HepG2 (cell line): ENCODE results near the gene TTC6. TPM values are rescaled to one million over a fixed set of nuclear protein-coding genes. Genes with fewer than 3 reads are reported as not detected.

Experiments used
- AKAP8 ChIP-seq: sonication (generic); formaldehyde crosslinking; IDR thresholded peaks from 2 replicates; pipeline ENCODE4 v1.5.1; 2020; ENCODE audit warnings: mild to moderate bottlenecking, missing genetic modification reagents
- POGZ ChIP-seq: sonication (generic); formaldehyde crosslinking; IDR thresholded peaks from 2 replicates; pipeline ENCODE4 v1.4.0; 2020; ENCODE audit warnings: mild to moderate bottlenecking, missing genetic modification reagents
- POLR2A ChIP-seq, 2 experiments: IDR thresholded peaks; 2 replicates each; pipeline ENCODE4 v1.6.1; 2011; ENCODE audit warnings: low read depth in 2 of 2, low read length in 2 of 2, mild to moderate bottlenecking in 1 of 2, moderate library complexity in 1 of 2; ENCODE audit not compliant: insufficient read depth in 1 of 2
- ZKSCAN8 ChIP-seq: IDR thresholded peaks from 2 replicates; pipeline ENCODE4 v1.6.1; 2016; ENCODE audit warnings: borderline replicate concordance, missing genetic modification reagents, missing compliant biosample characterization
- ZNF260 ChIP-seq: sonication (generic); formaldehyde crosslinking; IDR thresholded peaks from 2 replicates; pipeline ENCODE4 v1.4.0; 2020; ENCODE audit warnings: missing genetic modification reagents, low read depth, mild to moderate bottlenecking, borderline replicate concordance
- ZNF883 ChIP-seq: sonication (generic); formaldehyde crosslinking; IDR thresholded peaks from 2 replicates; pipeline ENCODE4 v1.5.1; 2020; ENCODE audit warnings: mild to moderate bottlenecking, missing genetic modification reagents; ENCODE audit errors: not compliant biosample characterization
- polyA plus RNA-seq, 8 experiments: library from polyadenylated mRNA; depleted of rRNA in 3 of 8; stranded (reverse) in 7 of 8; unstranded in 1 of 8; fragments of >200 nt; fragmentation: Illumina TruSeq in 4 of 8; extraction: Trizol in 4 of 8; gene quantifications; 2 replicates each; pipeline versions ENCODE4 v1.2.1 to v1.2.3, GENCODE V29; 2011 to 2016; ENCODE audit warnings: low read depth in 4 of 8, missing spikeins in 1 of 8, mixed read lengths in 1 of 8; ENCODE audit not compliant: insufficient read depth in 1 of 8
- total RNA-seq, 5 experiments: library from RNA; depleted of rRNA; stranded (reverse); fragments of >200 nt; fragmentation: Illumina TruSeq; extraction: Trizol; gene quantifications; 2 replicates each; pipeline ENCODE4 v1.2.3, GENCODE V29; 2016; ENCODE audit warnings: low read depth in 1 of 5
- TF ChIP-seq, protein P1 (sequence below): sonication (generic); formaldehyde crosslinking; IDR thresholded peaks from 2 replicates; pipeline ENCODE4 v1.4.0; 2020; ENCODE audit warnings: missing genetic modification reagents, mild to moderate bottlenecking, borderline replicate concordance
- TF ChIP-seq, protein P2 (sequence below): IDR thresholded peaks from 2 replicates; pipeline ENCODE4 v1.6.1; 2016; ENCODE audit warnings: low read depth
- TF ChIP-seq, protein P3 (sequence below): sonication (generic); formaldehyde crosslinking; IDR thresholded peaks from 2 replicates; pipeline ENCODE4 v1.9.0; 2022; ENCODE audit warnings: missing genetic modification reagents, mild to moderate bottlenecking, borderline replicate concordance
- TF ChIP-seq, protein P4 (sequence below): sonication (generic); formaldehyde crosslinking; IDR thresholded peaks from 2 replicates; pipeline ENCODE4 v1.5.1; 2020; ENCODE audit warnings: mild to moderate bottlenecking, missing genetic modification reagents, moderate library complexity

The TTC6 gene
- total and polyA plus RNA-seq, 2 of the 13 experiments (the other 11 are each of a cell fraction or from before 2014, with no cell fraction given): 9.3 to 27.4 TPM

DNA sequence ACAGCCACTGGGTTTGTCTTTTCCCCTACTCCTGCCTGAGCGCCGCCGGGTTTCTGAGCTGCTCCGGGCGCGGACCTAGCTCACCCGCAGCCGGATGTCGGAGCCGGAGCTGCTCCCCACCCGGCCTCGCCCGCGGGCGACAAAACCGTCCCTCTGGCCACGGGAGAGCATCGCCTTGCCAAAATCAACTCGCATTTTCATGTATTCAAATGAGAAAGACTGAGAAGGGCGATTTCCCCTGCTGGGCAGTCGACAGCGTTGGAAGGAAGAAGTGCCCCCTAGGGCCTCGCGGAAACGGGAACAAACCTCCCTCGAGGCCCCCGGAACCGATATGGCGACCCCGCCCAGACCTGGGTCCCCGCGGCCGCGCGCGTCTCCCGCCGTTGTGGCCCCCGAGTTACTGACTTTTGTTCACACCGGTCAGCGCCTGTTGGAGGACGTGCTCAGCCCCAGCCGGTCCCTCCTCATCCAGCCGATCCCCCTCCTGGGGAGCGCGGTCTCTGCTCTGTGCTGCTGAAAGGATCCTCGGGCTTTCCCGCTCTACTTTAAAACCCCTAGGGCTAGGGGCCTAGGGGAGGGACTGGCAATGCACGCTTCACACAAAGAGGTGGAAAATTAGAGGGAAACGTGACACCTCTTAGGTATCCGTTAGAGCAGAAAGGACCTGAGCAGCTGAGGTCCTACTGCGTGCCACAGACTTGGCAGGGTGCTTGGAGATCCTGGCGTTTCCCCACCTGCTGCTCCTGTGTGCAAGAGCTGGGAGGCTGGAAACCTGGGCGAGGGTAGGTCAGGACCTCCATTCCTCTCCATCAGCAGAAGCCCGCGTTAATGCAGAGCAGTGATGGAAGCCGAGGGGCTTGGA is 4.3 kb downstream of the TTC6 start (continued):
- TF ChIP-seq POLR2A (IDR thresholded peaks at IDR 0.05; ENCODE audit: insufficient read depth in 1 of 2, low read depth in 2 of 2, low read length in 2 of 2): 0 out of 4 replicates have a peak, but pooled peaks of 1 of the 2 experiments have one; percentile 24
- 0 out of 2 replicates have a peak, but pooled peaks have one; percentile 43 for TF ChIP-seq POGZ (CRISPR knock-in tag)
- TF ChIP-seq ZNF883: peak; percentile 68
- TF ChIP-seq, protein P1, sequence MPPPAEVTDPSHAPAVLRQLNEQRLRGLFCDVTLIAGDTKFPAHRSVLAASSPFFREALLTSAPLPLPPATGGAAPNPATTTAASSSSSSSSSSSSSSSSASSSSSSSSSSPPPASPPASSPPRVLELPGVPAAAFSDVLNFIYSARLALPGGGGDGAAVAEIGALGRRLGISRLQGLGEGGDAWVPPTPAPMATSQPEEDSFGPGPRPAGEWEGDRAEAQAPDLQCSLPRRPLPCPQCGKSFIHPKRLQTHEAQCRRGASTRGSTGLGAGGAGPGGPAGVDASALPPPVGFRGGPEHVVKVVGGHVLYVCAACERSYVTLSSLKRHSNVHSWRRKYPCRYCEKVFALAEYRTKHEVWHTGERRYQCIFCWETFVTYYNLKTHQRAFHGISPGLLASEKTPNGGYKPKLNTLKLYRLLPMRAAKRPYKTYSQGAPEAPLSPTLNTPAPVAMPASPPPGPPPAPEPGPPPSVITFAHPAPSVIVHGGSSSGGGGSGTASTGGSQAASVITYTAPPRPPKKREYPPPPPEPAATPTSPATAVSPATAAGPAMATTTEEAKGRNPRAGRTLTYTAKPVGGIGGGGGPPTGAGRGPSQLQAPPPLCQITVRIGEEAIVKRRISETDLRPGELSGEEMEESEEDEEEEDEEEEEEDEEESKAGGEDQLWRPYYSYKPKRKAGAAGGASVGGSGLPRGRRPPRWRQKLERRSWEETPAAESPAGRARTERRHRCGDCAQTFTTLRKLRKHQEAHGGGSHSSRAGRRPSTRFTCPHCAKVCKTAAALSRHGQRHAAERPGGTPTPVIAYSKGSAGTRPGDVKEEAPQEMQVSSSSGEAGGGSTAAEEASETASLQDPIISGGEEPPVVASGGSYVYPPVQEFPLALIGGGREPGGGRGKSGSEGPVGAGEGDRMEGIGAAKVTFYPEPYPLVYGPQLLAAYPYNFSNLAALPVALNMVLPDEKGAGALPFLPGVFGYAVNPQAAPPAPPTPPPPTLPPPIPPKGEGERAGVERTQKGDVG: peak; percentile 20; the same call in 1 of the 2 replicates
- TF ChIP-seq AKAP8 (CRISPR knock-in tag): 0 out of 2 replicates have a peak, but pooled peaks have one; percentile 24
- TF ChIP-seq, protein P2, sequence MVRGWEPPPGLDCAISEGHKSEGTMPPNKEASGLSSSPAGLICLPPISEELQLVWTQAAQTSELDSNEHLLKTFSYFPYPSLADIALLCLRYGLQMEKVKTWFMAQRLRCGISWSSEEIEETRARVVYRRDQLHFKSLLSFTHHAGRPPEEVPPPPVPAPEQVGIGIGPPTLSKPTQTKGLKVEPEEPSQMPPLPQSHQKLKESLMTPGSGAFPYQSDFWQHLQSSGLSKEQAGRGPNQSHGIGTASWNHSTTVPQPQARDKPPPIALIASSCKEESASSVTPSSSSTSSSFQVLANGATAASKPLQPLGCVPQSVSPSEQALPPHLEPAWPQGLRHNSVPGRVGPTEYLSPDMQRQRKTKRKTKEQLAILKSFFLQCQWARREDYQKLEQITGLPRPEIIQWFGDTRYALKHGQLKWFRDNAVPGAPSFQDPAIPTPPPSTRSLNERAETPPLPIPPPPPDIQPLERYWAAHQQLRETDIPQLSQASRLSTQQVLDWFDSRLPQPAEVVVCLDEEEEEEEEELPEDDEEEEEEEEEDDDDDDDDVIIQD: peak; percentile 21; the same call in 1 of the 2 replicates
- TF ChIP-seq ZKSCAN8: no peak
- TF ChIP-seq, protein P3, sequence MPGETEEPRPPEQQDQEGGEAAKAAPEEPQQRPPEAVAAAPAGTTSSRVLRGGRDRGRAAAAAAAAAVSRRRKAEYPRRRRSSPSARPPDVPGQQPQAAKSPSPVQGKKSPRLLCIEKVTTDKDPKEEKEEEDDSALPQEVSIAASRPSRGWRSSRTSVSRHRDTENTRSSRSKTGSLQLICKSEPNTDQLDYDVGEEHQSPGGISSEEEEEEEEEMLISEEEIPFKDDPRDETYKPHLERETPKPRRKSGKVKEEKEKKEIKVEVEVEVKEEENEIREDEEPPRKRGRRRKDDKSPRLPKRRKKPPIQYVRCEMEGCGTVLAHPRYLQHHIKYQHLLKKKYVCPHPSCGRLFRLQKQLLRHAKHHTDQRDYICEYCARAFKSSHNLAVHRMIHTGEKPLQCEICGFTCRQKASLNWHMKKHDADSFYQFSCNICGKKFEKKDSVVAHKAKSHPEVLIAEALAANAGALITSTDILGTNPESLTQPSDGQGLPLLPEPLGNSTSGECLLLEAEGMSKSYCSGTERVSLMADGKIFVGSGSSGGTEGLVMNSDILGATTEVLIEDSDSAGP: peak; percentile 15; the same call in 1 of the 2 replicates
- TF ChIP-seq, protein P4, sequence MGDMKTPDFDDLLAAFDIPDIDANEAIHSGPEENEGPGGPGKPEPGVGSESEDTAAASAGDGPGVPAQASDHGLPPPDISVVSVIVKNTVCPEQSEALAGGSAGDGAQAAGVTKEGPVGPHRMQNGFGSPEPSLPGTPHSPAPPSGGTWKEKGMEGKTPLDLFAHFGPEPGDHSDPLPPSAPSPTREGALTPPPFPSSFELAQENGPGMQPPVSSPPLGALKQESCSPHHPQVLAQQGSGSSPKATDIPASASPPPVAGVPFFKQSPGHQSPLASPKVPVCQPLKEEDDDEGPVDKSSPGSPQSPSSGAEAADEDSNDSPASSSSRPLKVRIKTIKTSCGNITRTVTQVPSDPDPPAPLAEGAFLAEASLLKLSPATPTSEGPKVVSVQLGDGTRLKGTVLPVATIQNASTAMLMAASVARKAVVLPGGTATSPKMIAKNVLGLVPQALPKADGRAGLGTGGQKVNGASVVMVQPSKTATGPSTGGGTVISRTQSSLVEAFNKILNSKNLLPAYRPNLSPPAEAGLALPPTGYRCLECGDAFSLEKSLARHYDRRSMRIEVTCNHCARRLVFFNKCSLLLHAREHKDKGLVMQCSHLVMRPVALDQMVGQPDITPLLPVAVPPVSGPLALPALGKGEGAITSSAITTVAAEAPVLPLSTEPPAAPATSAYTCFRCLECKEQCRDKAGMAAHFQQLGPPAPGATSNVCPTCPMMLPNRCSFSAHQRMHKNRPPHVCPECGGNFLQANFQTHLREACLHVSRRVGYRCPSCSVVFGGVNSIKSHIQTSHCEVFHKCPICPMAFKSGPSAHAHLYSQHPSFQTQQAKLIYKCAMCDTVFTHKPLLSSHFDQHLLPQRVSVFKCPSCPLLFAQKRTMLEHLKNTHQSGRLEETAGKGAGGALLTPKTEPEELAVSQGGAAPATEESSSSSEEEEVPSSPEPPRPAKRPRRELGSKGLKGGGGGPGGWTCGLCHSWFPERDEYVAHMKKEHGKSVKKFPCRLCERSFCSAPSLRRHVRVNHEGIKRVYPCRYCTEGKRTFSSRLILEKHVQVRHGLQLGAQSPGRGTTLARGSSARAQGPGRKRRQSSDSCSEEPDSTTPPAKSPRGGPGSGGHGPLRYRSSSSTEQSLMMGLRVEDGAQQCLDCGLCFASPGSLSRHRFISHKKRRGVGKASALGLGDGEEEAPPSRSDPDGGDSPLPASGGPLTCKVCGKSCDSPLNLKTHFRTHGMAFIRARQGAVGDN (CRISPR knock-in tag): peak; percentile 33; the same call in 1 of the 2 replicates
- 0 out of 2 replicates have a peak, but pooled peaks have one; percentile 48 for TF ChIP-seq ZNF260 (CRISPR knock-in tag)
